ENCODE data around the gene ZC3HAV1. TPM values are rescaled to one million over a fixed set of nuclear protein-coding genes. Genes with fewer than 3 reads are reported as not detected.

The ZC3HAV1 gene
- total RNA-seq, 1 donor from 2014 or later = 13.5 TPM

DNA sequence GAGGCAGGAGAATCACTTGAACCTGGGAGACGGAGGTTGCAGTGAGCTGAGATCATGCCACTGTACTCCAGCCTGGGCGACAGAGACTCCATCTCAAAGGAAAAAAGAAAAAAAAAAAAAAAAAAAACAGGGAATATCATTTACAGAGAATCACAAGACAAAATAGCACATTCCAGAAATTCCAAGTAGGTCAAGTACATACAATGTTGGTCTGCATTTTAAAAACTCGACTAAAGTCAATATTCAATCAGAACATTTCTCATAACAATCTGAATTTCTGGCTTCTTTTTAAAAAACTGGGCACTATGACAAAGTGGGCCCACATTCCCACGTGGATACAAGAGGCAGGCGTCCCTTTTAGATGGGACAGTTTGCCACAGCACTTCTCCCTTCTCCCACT is 86.4 kb downstream of the ZC3HAV1 start:
- Mint-ChIP-seq H3K4me3 (ENCODE audit: unreplicated experiment) (no peak overlapping the region), H3K27me3 (ENCODE audit: unreplicated experiment) (no peaks in the 10 kb centered on the region), H3K36me3 (ENCODE audit: unreplicated experiment) (no peaks in the 10 kb centered on the region), H3K4me1 (ENCODE audit: low read depth, unreplicated experiment) (no peaks in the 10 kb centered on the region), H3K9me3 (ENCODE audit: unreplicated experiment) (no peaks in the 10 kb centered on the region), H3K27ac (ENCODE audit: unreplicated experiment) (no peak overlapping the region)
- no peak for DNase-seq
- TF ChIP-seq CTCF (IDR thresholded peaks at IDR 0.05; ENCODE audit: partially characterized antibody, unreplicated experiment) = no peak

- no peaks in the 10 kb centered on the region for H3K4me1 Mint-ChIP-seq (ENCODE audit: low read depth, unreplicated experiment)
Observed at GRCh38 chr7:139022286-139022685, 87.2 kb downstream of the ZC3HAV1 start.

GRCh38 chr7:139018910-139019309 is 90.6 kb downstream of the ZC3HAV1 start:
- no peak for DNase-seq
- no peaks in the 10 kb centered on the region for H3K4me1 Mint-ChIP-seq (ENCODE audit: low read depth, unreplicated experiment)
- TF ChIP-seq CTCF (IDR thresholded peaks at IDR 0.05; ENCODE audit: partially characterized antibody, unreplicated experiment) = no peak
- no peaks in the 10 kb centered on the region for H3K27me3 Mint-ChIP-seq (ENCODE audit: unreplicated experiment)
- H3K4me3 Mint-ChIP-seq (ENCODE audit: unreplicated experiment) = no peak overlapping the region
- no peaks in the 10 kb centered on the region for H3K9me3 Mint-ChIP-seq (ENCODE audit: unreplicated experiment)
- no peaks in the 10 kb centered on the region for H3K36me3 Mint-ChIP-seq (ENCODE audit: unreplicated experiment)
- H3K27ac Mint-ChIP-seq (ENCODE audit: unreplicated experiment) = no peak overlapping the region

More at GRCh38 chr7:139022286-139022685, 87.2 kb downstream of the ZC3HAV1 start:
- Mint-ChIP-seq H3K36me3 (ENCODE audit: unreplicated experiment) (no peaks in the 10 kb centered on the region), H3K27me3 (ENCODE audit: unreplicated experiment) (no peaks in the 10 kb centered on the region), H3K4me3 (ENCODE audit: unreplicated experiment) (no peak overlapping the region), H3K9me3 (ENCODE audit: unreplicated experiment) (no peaks in the 10 kb centered on the region), H3K27ac (ENCODE audit: unreplicated experiment) (no peak overlapping the region)
- DNase-seq = no peak
- no peak for TF ChIP-seq CTCF (IDR thresholded peaks at IDR 0.05; ENCODE audit: partially characterized antibody, unreplicated experiment)

GRCh38 chr7:139016931-139017511 is 92.5 kb downstream of the ZC3HAV1 start:
- Mint-ChIP-seq H3K36me3 (ENCODE audit: unreplicated experiment) (no peaks in the 10 kb centered on the region), H3K4me3 (ENCODE audit: unreplicated experiment) (no peak overlapping the region), H3K27ac (ENCODE audit: unreplicated experiment) (no peak overlapping the region), H3K9me3 (ENCODE audit: unreplicated experiment) (no peaks in the 10 kb centered on the region), H3K27me3 (ENCODE audit: unreplicated experiment) (no peaks in the 10 kb centered on the region), H3K4me1 (ENCODE audit: low read depth, unreplicated experiment) (no peaks in the 10 kb centered on the region)
- DNase-seq = peak; percentile 56
- TF ChIP-seq CTCF (IDR thresholded peaks at IDR 0.05; ENCODE audit: partially characterized antibody, unreplicated experiment) = peak; percentile 54

- no peak for TF ChIP-seq CTCF (IDR thresholded peaks at IDR 0.05; ENCODE audit: partially characterized antibody, unreplicated experiment)
- DNase-seq = no peak
- H3K27ac Mint-ChIP-seq (ENCODE audit: unreplicated experiment) = no peak overlapping the region
- H3K4me1 Mint-ChIP-seq (ENCODE audit: low read depth, unreplicated experiment) = no peaks in the 10 kb centered on the region
- H3K9me3 Mint-ChIP-seq (ENCODE audit: unreplicated experiment) = peaks cover 2% of the 10 kb centered on the region
- H3K27me3 Mint-ChIP-seq (ENCODE audit: unreplicated experiment) = peaks cover 2% of the 10 kb centered on the region
- H3K36me3 Mint-ChIP-seq (ENCODE audit: unreplicated experiment) = peaks cover 4% of the 10 kb centered on the region
- H3K4me3 Mint-ChIP-seq (ENCODE audit: unreplicated experiment) = no peak overlapping the region
Observed at GRCh38 chr7:139011373-139011772, 98.1 kb downstream of the ZC3HAV1 start.
